Heart left ventricle (tissue), 16 donors: Measurements from ENCODE around the gene MYH13. TPM values are rescaled to one million over a fixed set of nuclear protein-coding genes. Genes with fewer than 3 reads are reported as not detected.

Experiments used
- ATAC-seq, 4 donors: fragments of 200-7000 bp; cut with Tn5 transposase; one replicate each; pipeline ENCODE4 v1.9.1; 2020 to 2022; ENCODE audit warnings: moderate library complexity in 4 of 4, mild to moderate bottlenecking in 3 of 4, moderate number of reproducible peaks in 1 of 4
- DNase-seq, 5 donors: peaks; one replicate each; pipeline ENCODE4 v3.0.0-alpha.2; 2020
- H3K27ac ChIP-seq, 12 donors: fragments of 200-600 bp; sonication (generic) in 4 of 12; one replicate each; pipeline versions ENCODE4 v1.5.0 to v1.8.0; 2016 to 2022; ENCODE audit warnings: mild to moderate bottlenecking in 2 of 12
- H3K27me3 ChIP-seq, 9 donors: fragments of 200-600 bp; sonication (generic) in 2 of 9; one replicate each; pipeline versions ENCODE4 v1.5.1 to v1.8.0; 2016 to 2022; ENCODE audit warnings: mild to moderate bottlenecking in 3 of 9
- H3K36me3 ChIP-seq, 9 donors: fragments of 200-600 bp; sonication (generic) in 2 of 9; one replicate each; pipeline versions ENCODE4 v1.5.0 to v1.8.0; 2018 to 2022; ENCODE audit warnings: mild to moderate bottlenecking in 2 of 9
- H3K4me1 ChIP-seq, 12 donors: fragments of 200-600 bp; sonication (generic) in 4 of 12; one replicate each; pipeline versions ENCODE4 v1.5.0 to v1.8.0; 2016 to 2022; ENCODE audit warnings: mild to moderate bottlenecking in 3 of 12
- H3K4me3 ChIP-seq, 12 donors: fragments of 200-600 bp; sonication (generic) in 4 of 12; one replicate each; pipeline versions ENCODE4 v1.5.0 to v1.8.0; 2017 to 2022; ENCODE audit warnings: mild to moderate bottlenecking in 9 of 12, moderate library complexity in 4 of 12
- H3K9me3 ChIP-seq, 12 donors: fragments of 200-600 bp; sonication (generic) in 4 of 12; one replicate each; pipeline versions ENCODE4 v1.5.0 to v1.8.0; 2016 to 2022; ENCODE audit warnings: mild to moderate bottlenecking in 1 of 12
- CTCF ChIP-seq, 12 donors: fragments of 200-600 bp; sonication (generic) in 4 of 12; IDR thresholded peaks; one replicate each; pipeline versions ENCODE4 v1.5.0 to v1.8.0; 2018 to 2022; ENCODE audit warnings: antibody characterized with exemption in 12 of 12, mild to moderate bottlenecking in 5 of 12
- POLR2A ChIP-seq, 2 donors: fragments of 450-650 bp; IDR thresholded peaks; one replicate each; pipeline ENCODE4 v1.6.1; 2017; ENCODE audit warnings: antibody characterized with exemption in 2 of 2, mild to moderate bottlenecking in 2 of 2, moderate library complexity in 2 of 2
- WGBS, 4 donors: extraction: QIAGEN DNeasy Blood & Tissue Kit in 2 of 4; methylation state at CpG; one replicate each; pipeline versions ENCODE4 v1.1.5 to v1.1.7; 2013 to 2018; 5-methylcytosine and 5-hydroxymethylcytosine counted together
- intact Hi-C, 10 donors: fragments of 100-400 bp; cut with DNase I; formaldehyde crosslinking; loops; one replicate each; pipeline versions ENCODE4 v1.11.1 to v1.14.2; 2022
- polyA plus RNA-seq, 2 donors: library from polyadenylated mRNA; stranded (reverse); fragments of 200-250 nt; gene quantifications; one replicate each; pipeline ENCODE4 v1.2.3, GENCODE V29; 2013
- total RNA-seq, 9 donors: library from RNA; depleted of rRNA in 2 of 9; stranded (reverse); fragments of >200 nt in 2 of 9; fragmentation: NEBNext Ultra II Directional in 3 of 9; extraction: Animal tissue kit (Norgen Biotek cat#: 25700) in 3 of 9; gene quantifications; one replicate each; pipeline versions ENCODE4 v1.1.0 to v1.2.4, GENCODE V29; 2016 to 2023
- donor health status: ischemic (EF 13 %, LVEDD 7.1; RV severe dilation, severe dysfunction).
- donor health status: healthy with polysubstance abuse.
- donor health status: DM: no; HTN: yes; CAD: no.
- donor health status: DM: no; HTN: no; CAD: no.
- donor health status: ischemic (EF 25% LVEDD 6.9; RV normal size, moderate dysfunction).
- donor health status: ischemic (EF 25% LVEDD 5.7; RV mildly dilated, moderate dysfunction).
- donor health status: healthy.
- donor health status: DM: yes; HTN: yes; CAD: no.
- donor health status: ischemic (EF 35%, LVEDD 5.7; RV mildly dilated, moderate dysfunction).
- donor health status: nonischemic (EF 11% LVEDD 7.7; RV severe dilation, severe dysfunction).
- donor health status: DM: yes; HTN: yes; CAD: no.
- donor health status: PGD.
- donor health status: ischemic (EF 29% LVEDD 5.4; RV normal size, mild dysfunction).
- donor health status: nonischemic (EF 23%, LVEDD 6.1; RV moderate dilation, normal function).

Gene MYH13
- total and polyA plus RNA-seq, 11 donors, result 0.01 TPM; not detected in 10

- no peak overlapping the region for H3K4me3 ChIP-seq
- 48 to 58% (median 56%) methylated on average over 18 to 19 of the region's 19 CpGs for WGBS, 4 donors
- H3K4me1 ChIP-seq, result peaks cover 0 to 11% (median 0%) of the 10 kb centered on the region in 12 donors
- H3K27ac ChIP-seq, result no peak overlapping the region
- DNase-seq, result peak; percentile 45 to 68 (median 68)
- ATAC-seq, result peak in 2 of 4 donors; percentile 63 to 72
- TF ChIP-seq POLR2A (IDR thresholded peaks at IDR 0.05), result no peak
- peak; percentile 22 to 75 (median 52) for TF ChIP-seq CTCF (IDR thresholded peaks at IDR 0.05)
- H3K36me3 ChIP-seq, result peaks cover 0 to 12% (median 0%) of the 10 kb centered on the region in 9 donors
- no peaks in the 10 kb centered on the region for H3K9me3 ChIP-seq
- H3K27me3 ChIP-seq, result peaks cover 0 to 3% (median 0%) of the 10 kb centered on the region in 9 donors
- intact Hi-C loops, result loop anchor here in 3 of 10 donors (10.0 kb wide), 3 partner anchors 62 to 392 kb away; no protein-coding TSS in a partner anchor
Observed at GRCh38 chr17:10316801-10317542, 55.8 kb downstream of the MYH13 start.

GRCh38 chr17:10314329-10314728, 58.5 kb downstream of the MYH13 start:
- ATAC-seq (no peak), DNase-seq (no peak)
- Histone ChIP-seq H3K36me3 (no peaks in the 10 kb centered on the region), H3K9me3 (no peaks in the 10 kb centered on the region), H3K4me1 (peaks cover 0 to 11% (median 0%) of the 10 kb centered on the region in 12 donors), H3K27ac (no peak overlapping the region), H3K27me3 (peaks cover 0 to 3% (median 0%) of the 10 kb centered on the region in 9 donors), H3K4me3 (no peak overlapping the region)
- intact Hi-C loops, result loop anchor here in 3 of 10 donors (10.0 kb wide), 3 partner anchors 60 to 390 kb away; no protein-coding TSS in a partner anchor
- 68 to 82% (median 74%) methylated on average over 5 of the region's 5 CpGs for WGBS, 4 donors
- TF ChIP-seq POLR2A (IDR thresholded peaks at IDR 0.05), result no peak
- TF ChIP-seq CTCF (IDR thresholded peaks at IDR 0.05), result no peak

- TF ChIP-seq POLR2A (IDR thresholded peaks at IDR 0.05) (no peak), CTCF (IDR thresholded peaks at IDR 0.05) (no peak)
- WGBS, 4 donors, result 83 to 89% (median 86%) methylated on average over 17 of the region's 17 CpGs
Observed at GRCh38 chr17:10313037-10313672, 59.7 kb downstream of the MYH13 start.

GRCh38 chr17:10311131-10311530, 61.7 kb downstream of the MYH13 start:
- no peak for DNase-seq
- H3K27me3 ChIP-seq, result peaks cover 0 to 3% (median 0%) of the 10 kb centered on the region in 9 donors
- no peak overlapping the region for H3K27ac ChIP-seq
- no peaks in the 10 kb centered on the region for H3K4me1 ChIP-seq
- no peak for TF ChIP-seq POLR2A (IDR thresholded peaks at IDR 0.05)
- TF ChIP-seq CTCF (IDR thresholded peaks at IDR 0.05), result no peak
- no peak for ATAC-seq
- H3K36me3 ChIP-seq, result no peaks in the 10 kb centered on the region
- H3K9me3 ChIP-seq, result no peaks in the 10 kb centered on the region
- no peak overlapping the region for H3K4me3 ChIP-seq
- WGBS, 4 donors, result 55 to 69% (median 58%) methylated on average over 6 of the region's 6 CpGs
- intact Hi-C loops, result loop anchor here in 3 of 10 donors (10.0 kb wide), 3 partner anchors 56 to 386 kb away; no protein-coding TSS in a partner anchor

More at GRCh38 chr17:10313037-10313672, 59.7 kb downstream of the MYH13 start:
- Histone ChIP-seq H3K9me3 (no peaks in the 10 kb centered on the region), H3K36me3 (no peaks in the 10 kb centered on the region), H3K27ac (no peak overlapping the region), H3K27me3 (peaks cover 0 to 3% (median 0%) of the 10 kb centered on the region in 9 donors), H3K4me3 (no peak overlapping the region), H3K4me1 (peaks cover 0 to 10% (median 0%) of the 10 kb centered on the region in 12 donors)
- intact Hi-C loops, result loop anchor here in 3 of 10 donors (10.0 kb wide), 3 partner anchors 58 to 388 kb away; no protein-coding TSS in a partner anchor
- ATAC-seq (no peak), DNase-seq (no peak)
